Lower lobe of right lung (tissue), 2 donors: ENCODE data around the gene TMA7B. TPM values are rescaled to one million over a fixed set of nuclear protein-coding genes. Genes with fewer than 3 reads are reported as not detected.

Experiments
- ATAC-seq, 2 donors: fragments of 200-7000 bp; cut with Tn5 transposase; one replicate each; pipeline ENCODE4 v1.9.1; 2020 to 2022; ENCODE audit warnings: mild to moderate bottlenecking in 2 of 2, moderate library complexity in 2 of 2
- DNase-seq: peaks from one replicate; pipeline ENCODE4 v3.0.0-alpha.2; 2020
- H3K27ac ChIP-seq: fragments of 200-600 bp; one replicate; pipeline ENCODE4 v1.8.0; 2022
- H3K27me3 ChIP-seq: fragments of 200-600 bp; one replicate; pipeline ENCODE4 v1.8.0; 2022; ENCODE audit warnings: low read depth
- H3K36me3 ChIP-seq: fragments of 200-600 bp; one replicate; pipeline ENCODE4 v1.8.0; 2022; ENCODE audit warnings: mild to moderate bottlenecking
- H3K4me1 ChIP-seq: fragments of 200-600 bp; one replicate; pipeline ENCODE4 v1.8.0; 2022
- H3K4me3 ChIP-seq: fragments of 200-600 bp; one replicate; pipeline ENCODE4 v1.8.0; 2022; ENCODE audit warnings: mild to moderate bottlenecking
- H3K9me3 ChIP-seq: fragments of 200-600 bp; one replicate; pipeline ENCODE4 v1.8.0; 2022
- intact Hi-C: fragments of 100-400 bp; cut with DNase I; formaldehyde crosslinking; loops from one replicate; pipeline ENCODE4 v1.11.0; 2022
- total RNA-seq: library from RNA; stranded (reverse); fragmentation: NEBNext Ultra II Directional; extraction: Animal tissue kit (Norgen Biotek cat#: 25700); gene quantifications from one replicate; pipeline ENCODE4 v1.2.1, GENCODE V29; 2021
- TF ChIP-seq, protein P1 (sequence below): fragments of 200-600 bp; IDR thresholded peaks from one replicate; pipeline ENCODE4 v1.8.0; 2022; ENCODE audit warnings: antibody characterized with exemption, mild to moderate bottlenecking
- donor health status: DM: no; HTN: yes; CAD: no; lungs with severe emphysema.

The TMA7B gene
- total RNA-seq, 1 donor from 2014 or later: 1.4 TPM

DNA sequence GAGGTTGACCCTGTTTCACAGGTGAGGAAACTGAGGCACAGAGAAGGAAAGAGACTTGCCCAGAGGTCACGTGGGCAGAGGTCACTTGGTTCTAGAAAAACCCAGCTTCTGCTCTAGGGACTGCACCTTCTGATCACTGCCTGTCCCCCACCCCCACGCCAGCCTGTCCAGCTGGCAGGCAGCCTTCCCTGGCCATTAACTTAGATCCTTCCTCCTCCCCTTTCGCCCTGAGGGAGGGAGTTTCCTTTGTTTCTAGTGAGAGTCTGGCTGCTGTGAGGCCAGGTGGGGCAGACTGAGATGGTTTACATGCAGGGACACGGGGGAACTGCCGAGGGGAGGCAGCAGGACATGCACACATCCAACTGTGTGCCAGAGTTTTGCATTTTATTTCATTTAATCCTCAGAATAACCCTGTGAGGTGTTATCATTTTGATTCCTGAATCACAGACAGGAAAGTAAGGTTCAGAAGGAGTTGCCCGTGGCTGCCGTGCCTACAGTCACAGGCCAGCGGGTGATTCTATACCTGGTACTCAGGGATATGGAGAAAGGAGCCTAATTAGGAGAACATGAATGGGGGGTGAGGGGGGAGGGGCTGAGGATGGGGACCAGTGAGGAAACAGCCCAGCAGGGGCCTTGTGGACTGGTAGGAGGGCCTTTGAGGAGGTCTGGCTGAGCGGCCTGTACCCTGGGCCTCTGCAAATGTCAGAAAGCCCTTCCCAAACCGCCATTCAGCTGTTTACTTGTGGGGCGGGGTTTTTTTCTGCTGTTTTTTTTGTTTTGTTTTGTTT lies 37.9 kb downstream of the TMA7B start:
- Histone ChIP-seq H3K4me1 (peaks cover 4% of the 10 kb centered on the region), H3K4me3 (no peak overlapping the region), H3K27ac (no peak overlapping the region), H3K27me3 (peaks cover 45% of the 10 kb centered on the region), H3K9me3 (no peaks in the 10 kb centered on the region), H3K36me3 (no peaks in the 10 kb centered on the region)
- ATAC-seq (no peak), DNase-seq (no peak)
- intact Hi-C loops: no loop called here
- TF ChIP-seq, protein P1, sequence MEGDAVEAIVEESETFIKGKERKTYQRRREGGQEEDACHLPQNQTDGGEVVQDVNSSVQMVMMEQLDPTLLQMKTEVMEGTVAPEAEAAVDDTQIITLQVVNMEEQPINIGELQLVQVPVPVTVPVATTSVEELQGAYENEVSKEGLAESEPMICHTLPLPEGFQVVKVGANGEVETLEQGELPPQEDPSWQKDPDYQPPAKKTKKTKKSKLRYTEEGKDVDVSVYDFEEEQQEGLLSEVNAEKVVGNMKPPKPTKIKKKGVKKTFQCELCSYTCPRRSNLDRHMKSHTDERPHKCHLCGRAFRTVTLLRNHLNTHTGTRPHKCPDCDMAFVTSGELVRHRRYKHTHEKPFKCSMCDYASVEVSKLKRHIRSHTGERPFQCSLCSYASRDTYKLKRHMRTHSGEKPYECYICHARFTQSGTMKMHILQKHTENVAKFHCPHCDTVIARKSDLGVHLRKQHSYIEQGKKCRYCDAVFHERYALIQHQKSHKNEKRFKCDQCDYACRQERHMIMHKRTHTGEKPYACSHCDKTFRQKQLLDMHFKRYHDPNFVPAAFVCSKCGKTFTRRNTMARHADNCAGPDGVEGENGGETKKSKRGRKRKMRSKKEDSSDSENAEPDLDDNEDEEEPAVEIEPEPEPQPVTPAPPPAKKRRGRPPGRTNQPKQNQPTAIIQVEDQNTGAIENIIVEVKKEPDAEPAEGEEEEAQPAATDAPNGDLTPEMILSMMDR: no peak

DNA sequence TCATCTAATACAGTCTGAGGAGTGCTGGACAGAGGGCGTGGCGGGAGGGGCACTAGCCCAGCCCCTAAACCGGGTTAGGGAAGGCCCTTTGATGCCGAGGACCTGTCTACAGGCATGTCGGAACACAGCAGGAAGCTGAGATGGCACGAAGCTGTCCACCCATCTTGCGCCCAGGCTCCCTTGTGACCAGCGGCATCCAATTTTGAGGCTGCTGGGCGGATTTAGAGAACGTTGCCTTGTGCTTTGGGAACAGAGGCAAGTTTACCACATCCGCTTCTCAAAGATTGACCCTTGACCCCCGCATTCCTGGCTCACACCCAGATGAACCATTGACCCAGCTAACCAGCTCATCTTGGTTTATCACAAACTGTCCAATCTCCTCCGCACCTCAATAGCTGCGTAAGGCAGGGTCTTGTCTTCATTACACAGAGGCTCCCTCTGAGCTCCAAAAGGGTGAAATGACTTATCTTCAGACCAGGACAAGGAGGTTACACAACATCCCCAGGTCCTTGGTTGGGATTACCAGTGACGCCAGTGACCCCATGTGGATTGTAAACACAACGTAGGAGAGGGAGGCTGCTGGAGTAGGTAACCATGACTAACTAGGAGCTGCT lies 39.1 kb downstream of the TMA7B start:
- H3K27ac ChIP-seq: no peak overlapping the region
- TF ChIP-seq, protein P1: no peak
- DNase-seq (no peak), ATAC-seq (no peak)
- intact Hi-C loops: no loop called here
- H3K36me3 ChIP-seq: no peaks in the 10 kb centered on the region
- peaks cover 3% of the 10 kb centered on the region for H3K4me1 ChIP-seq
- H3K27me3 ChIP-seq: peaks cover 36% of the 10 kb centered on the region
- no peaks in the 10 kb centered on the region for H3K9me3 ChIP-seq
- H3K4me3 ChIP-seq: no peak overlapping the region

DNA sequence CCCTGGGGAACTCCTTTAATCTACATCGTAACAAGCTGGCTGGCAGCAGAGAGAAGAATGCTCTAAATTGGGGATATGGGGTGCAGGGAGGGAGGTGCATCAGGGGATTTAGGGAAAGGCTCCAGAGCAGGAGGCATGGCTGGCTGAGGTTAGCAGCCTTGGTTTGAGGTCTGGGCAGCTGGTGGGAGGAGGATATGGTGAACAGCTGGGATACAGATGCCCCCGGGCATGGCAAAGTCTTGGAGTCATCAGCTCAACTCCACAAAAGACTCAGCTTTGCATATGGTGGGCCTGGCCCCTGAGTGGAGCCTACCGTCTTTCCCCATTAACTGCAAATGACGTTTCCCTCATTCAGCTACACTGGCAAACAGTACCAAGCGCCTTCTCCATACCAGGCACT lies 40.0 kb downstream of the TMA7B start:
- Histone ChIP-seq H3K4me3 (no peak overlapping the region), H3K27me3 (peaks cover 29% of the 10 kb centered on the region), H3K9me3 (no peaks in the 10 kb centered on the region), H3K4me1 (no peaks in the 10 kb centered on the region), H3K27ac (no peak overlapping the region), H3K36me3 (no peaks in the 10 kb centered on the region)
- intact Hi-C loops: no loop called here
- TF ChIP-seq, protein P1: no peak
- ATAC-seq: no peak
- DNase-seq: no peak

DNA sequence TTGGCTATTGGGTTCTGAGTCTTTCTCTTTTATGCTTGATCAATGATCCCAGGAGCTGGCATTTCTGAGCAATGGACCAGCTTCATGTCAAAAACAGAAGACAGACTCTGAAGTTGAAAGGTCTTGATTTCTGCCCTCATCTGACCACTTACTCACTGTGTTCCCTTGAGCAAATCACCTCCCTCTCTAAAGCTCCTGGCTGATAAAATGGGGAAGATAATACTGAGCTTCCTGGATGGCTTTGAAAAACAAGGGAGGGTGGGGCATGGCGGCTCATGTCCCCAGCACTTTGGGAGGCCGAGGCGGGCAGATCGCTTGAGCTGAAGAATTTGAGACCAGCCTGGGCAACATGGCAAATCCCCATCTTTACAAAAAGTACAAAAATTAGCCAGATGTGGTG lies 40.9 kb downstream of the TMA7B start:
- peaks cover 19% of the 10 kb centered on the region for H3K27me3 ChIP-seq
- no peak for ATAC-seq
- H3K9me3 ChIP-seq: no peaks in the 10 kb centered on the region
- intact Hi-C loops: no loop called here
- DNase-seq: no peak
- H3K36me3 ChIP-seq: no peaks in the 10 kb centered on the region
- no peaks in the 10 kb centered on the region for H3K4me1 ChIP-seq
- no peak overlapping the region for H3K27ac ChIP-seq
- TF ChIP-seq, protein P1: no peak
- no peak overlapping the region for H3K4me3 ChIP-seq

DNA sequence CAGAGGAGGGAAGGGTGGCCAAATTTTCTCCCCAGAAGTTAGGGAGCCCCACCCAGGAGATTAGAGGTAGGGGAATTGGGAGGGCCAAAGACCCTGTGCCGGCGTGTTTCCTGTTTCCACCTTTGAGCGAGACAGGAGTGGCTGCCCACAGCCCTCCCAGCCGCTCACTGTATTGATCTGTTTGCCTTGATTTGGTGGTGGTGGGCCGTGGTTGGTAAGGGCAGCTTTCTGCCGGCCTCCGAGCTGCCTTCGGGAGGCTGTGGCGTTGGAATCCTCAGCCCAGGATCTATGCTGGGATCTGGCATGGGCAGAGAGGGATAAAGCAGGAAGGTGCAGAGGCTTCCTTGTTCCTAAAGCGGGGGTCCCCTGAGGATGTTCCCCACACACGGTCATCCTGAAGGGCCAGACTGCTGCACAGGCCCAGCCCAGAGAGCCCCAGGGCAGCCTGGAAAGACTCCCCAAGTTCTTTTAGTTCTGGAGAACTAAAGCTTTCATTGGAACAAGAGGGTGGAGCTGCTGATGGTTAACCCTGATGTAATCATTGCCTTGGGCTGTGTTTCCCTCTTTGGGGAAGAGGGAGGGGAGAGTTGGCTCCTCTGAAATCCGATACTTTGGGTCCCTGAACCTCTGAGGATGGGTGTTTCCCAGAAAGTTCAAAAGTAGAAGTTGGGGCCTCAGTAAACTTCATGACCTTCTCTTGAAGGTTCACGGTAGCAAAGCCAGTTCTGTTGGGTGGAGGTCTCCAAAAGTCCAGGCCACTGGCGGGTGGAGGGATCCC lies 41.8 kb downstream of the TMA7B start:
- no peaks in the 10 kb centered on the region for H3K4me1 ChIP-seq
- ATAC-seq: no peak
- H3K27me3 ChIP-seq: peaks cover 12% of the 10 kb centered on the region
- H3K27ac ChIP-seq: no peak overlapping the region
- DNase-seq: no peak
- intact Hi-C loops: no loop called here
- H3K36me3 ChIP-seq: no peaks in the 10 kb centered on the region
- H3K4me3 ChIP-seq: no peak overlapping the region
- H3K9me3 ChIP-seq: no peaks in the 10 kb centered on the region
- TF ChIP-seq, protein P1: no peak
